H1 (cell line): ENCODE data around the gene IRGC. TPM values are rescaled to one million over a fixed set of nuclear protein-coding genes. Genes with fewer than 3 reads are reported as not detected.

ENCODE experiments used
- CTCF ChIA-PET: fragments of 300-600 bp; sonication (Branson Sonifier 250); formaldehyde crosslinking; loops from one replicate; lab custom pipeline; 2021; ENCODE audit not compliant: partially characterized antibody; lab: Charles Lee
- POLR2A ChIA-PET: fragments of 300-600 bp; sonication (Branson Sonifier 250); formaldehyde crosslinking; loops from one replicate; lab custom pipeline; 2021; ENCODE audit warnings: inconsistent platforms; ENCODE audit not compliant: partially characterized antibody; lab: Charles Lee
- DNase-seq, 2 experiments: peaks; one replicate each; pipeline versions ENCODE4 v3.0.0 to v3.0.0-alpha.2; 2010 to 2022; ENCODE audit warnings: low spot score in 2 of 2, low read depth in 1 of 2, mixed read lengths in 1 of 2
- FAIRE-seq: peaks from 2 replicates; lab custom pipeline; 2011; peaks lifted over from hg19 to GRCh38; lab: Jason Lieb, UNC
- H2AFZ ChIP-seq: 2 replicates; pipeline ENCODE4 v1.8.1; 2012; ENCODE audit warnings: low read length, inconsistent platforms
- H2AK5ac ChIP-seq: 2 replicates; pipeline ENCODE4 v1.6.1; 2013; ENCODE audit warnings: low read depth, low read length
- H2BK120ac ChIP-seq: replicated peaks from 2 replicates; pipeline ENCODE3; 2013; ENCODE audit warnings: low read depth, low read length, inconsistent platforms
- H2BK12ac ChIP-seq: 2 replicates; pipeline ENCODE4 v1.6.1; 2013; ENCODE audit warnings: low read depth, low read length
- H2BK15ac ChIP-seq: 2 replicates; pipeline ENCODE4 v1.6.1; 2013; ENCODE audit warnings: low read length
- H2BK20ac ChIP-seq: 2 replicates; pipeline ENCODE4 v1.6.1; 2013; ENCODE audit warnings: low read length
- H2BK5ac ChIP-seq: 2 replicates; pipeline ENCODE4 v1.6.1; 2013; ENCODE audit warnings: low read depth, low read length
- H3K14ac ChIP-seq: 2 replicates; pipeline ENCODE4 v1.6.1; 2013; ENCODE audit warnings: inconsistent platforms; ENCODE audit not compliant: insufficient read length
- H3K18ac ChIP-seq: 2 replicates; pipeline ENCODE4 v1.6.1; 2013; ENCODE audit warnings: low read length; ENCODE audit errors: extremely low read depth
- H3K23ac ChIP-seq: 2 replicates; pipeline ENCODE4 v1.6.1; 2013; ENCODE audit warnings: inconsistent platforms; ENCODE audit not compliant: insufficient read length
- H3K23me2 ChIP-seq: 2 replicates; pipeline ENCODE4 v1.6.1; 2013; ENCODE audit warnings: low read depth, low read length
- H3K27ac ChIP-seq: 2 replicates; pipeline ENCODE4 v1.6.1; 2011; ENCODE audit warnings: low read depth, low read length, inconsistent platforms
- H3K27me3 ChIP-seq, 4 experiments: replicated peaks in 1 of 4; 1 replicate in 1 of 4; 2 replicates in 3 of 4; pipeline versions ENCODE4 v1.6.1 to v1.8.1; 2011 to 2013; ENCODE audit warnings: low read length in 3 of 4, mild to moderate bottlenecking in 3 of 4, inconsistent platforms in 2 of 4, mixed read lengths in 2 of 4, moderate library complexity in 1 of 4; ENCODE audit not compliant: control insufficient read depth in 3 of 4, insufficient read depth in 3 of 4; ENCODE audit errors: extremely low read depth in 1 of 4
- H3K36me3 ChIP-seq, 4 experiments: 2 replicates each; pipeline versions ENCODE4 v1.6.1 to v1.8.1; 2011 to 2013; ENCODE audit warnings: mild to moderate bottlenecking in 4 of 4, low read length in 3 of 4, moderate library complexity in 2 of 4, control low read depth in 1 of 4, inconsistent platforms in 1 of 4; ENCODE audit not compliant: insufficient read depth in 4 of 4, control insufficient read depth in 2 of 4
- H3K4ac ChIP-seq: replicated peaks from 2 replicates; pipeline ENCODE3; 2013; ENCODE audit warnings: low read length, low read depth, mixed read lengths, inconsistent platforms; ENCODE audit not compliant: insufficient read length
- H3K4me1 ChIP-seq, 4 experiments: replicated peaks in 1 of 4; 1 replicate in 1 of 4; 2 replicates in 3 of 4; pipeline versions ENCODE4 v1.6.1 to v1.8.1; 2011 to 2013; ENCODE audit warnings: low read length in 3 of 4, inconsistent platforms in 2 of 4, mixed read lengths in 1 of 4; ENCODE audit not compliant: insufficient read depth in 4 of 4, control insufficient read depth in 3 of 4
- H3K4me2 ChIP-seq, 2 experiments: 2 replicates each; pipeline versions ENCODE4 v1.6.1 to v1.8.1; 2011 to 2013; ENCODE audit warnings: low read depth in 2 of 2, low read length in 2 of 2, control low read depth in 1 of 2, inconsistent platforms in 1 of 2, mild to moderate bottlenecking in 1 of 2; ENCODE audit not compliant: insufficient read depth in 1 of 2
- H3K4me3 ChIP-seq, 4 experiments: fragments of 200-600, 300-600 bp in 1 of 4; sonication (generic), shearing (Covaris generic), sonication (Bioruptor Twin) in 1 of 4; 2 replicates each; pipeline versions ENCODE4 v1.5.1 to v1.8.1; 2011 to 2016; ENCODE audit warnings: low read length in 4 of 4, low read depth in 3 of 4, control low read depth in 2 of 4, inconsistent platforms in 2 of 4, mild to moderate bottlenecking in 2 of 4, mixed read lengths in 1 of 4, moderate library complexity in 1 of 4; ENCODE audit not compliant: insufficient read depth in 2 of 4; ENCODE audit errors: extremely low read depth in 1 of 4
- H3K56ac ChIP-seq: replicated peaks from 2 replicates; pipeline ENCODE3; 2013; ENCODE audit warnings: low read depth, mild to moderate bottlenecking, mixed read lengths, low read length, inconsistent platforms; ENCODE audit not compliant: insufficient read length
- H3K79me1 ChIP-seq: 2 replicates; pipeline ENCODE4 v1.6.1; 2013; ENCODE audit warnings: low read depth, low read length, control low read depth
- H3K79me2 ChIP-seq, 2 experiments: 2 replicates each; pipeline versions ENCODE4 v1.6.1 to v1.8.1; 2012 to 2013; ENCODE audit warnings: low read length in 2 of 2, mild to moderate bottlenecking in 2 of 2, inconsistent platforms in 1 of 2; ENCODE audit not compliant: insufficient read depth in 2 of 2, control insufficient read depth in 1 of 2
- H3K9ac ChIP-seq, 4 experiments: replicated peaks in 1 of 4; 1 replicate in 1 of 4; 2 replicates in 3 of 4; pipeline versions ENCODE4 v1.6.1 to v1.8.1; 2011 to 2013; ENCODE audit warnings: low read depth in 3 of 4, low read length in 3 of 4, control low read depth in 2 of 4, mild to moderate bottlenecking in 2 of 4, moderate library complexity in 2 of 4, inconsistent platforms in 1 of 4; ENCODE audit errors: extremely low read depth in 1 of 4
- H3K9me3 ChIP-seq, 2 experiments: 2 replicates each; pipeline versions ENCODE4 v1.6.1 to v1.8.1; 2012 to 2013; ENCODE audit warnings: mild to moderate bottlenecking in 2 of 2, moderate library complexity in 2 of 2, control low read depth in 1 of 2, inconsistent platforms in 1 of 2, low read depth in 1 of 2, low read length in 1 of 2, mixed read lengths in 1 of 2; ENCODE audit not compliant: insufficient read depth in 2 of 2
- H4K20me1 ChIP-seq, 2 experiments: replicated peaks in 1 of 2; 2 replicates each; pipeline versions ENCODE3 to v1.8.1; 2011 to 2013; ENCODE audit warnings: inconsistent platforms in 2 of 2, low read length in 2 of 2, mild to moderate bottlenecking in 1 of 2; ENCODE audit not compliant: insufficient read depth in 2 of 2, control insufficient read depth in 1 of 2
- H4K5ac ChIP-seq: 2 replicates; pipeline ENCODE4 v1.6.1; 2013; ENCODE audit warnings: low read length, low read depth, mixed read lengths, inconsistent platforms; ENCODE audit not compliant: insufficient read length
- H4K8ac ChIP-seq: 2 replicates; pipeline ENCODE4 v1.8.0; 2013; ENCODE audit warnings: mild to moderate bottlenecking, moderate library complexity, low read length, inconsistent platforms; ENCODE audit not compliant: insufficient read depth; ENCODE audit errors: extremely low read depth
- H4K91ac ChIP-seq: replicated peaks from 2 replicates; pipeline ENCODE3; 2013; ENCODE audit warnings: low read length, mixed read lengths, inconsistent platforms; ENCODE audit not compliant: insufficient read length
- ATF3 ChIP-seq: IDR thresholded peaks from 2 replicates; pipeline ENCODE4 v1.6.1; 2011; ENCODE audit warnings: low read depth, mild to moderate bottlenecking, low read length; ENCODE audit not compliant: insufficient read depth
- CBX8 ChIP-seq: fragments of 300-800, 300-1000 bp; sonication (generic); IDR thresholded peaks from 2 replicates; pipeline ENCODE4 v1.7.1; 2016; ENCODE audit warnings: low read depth, low read length, borderline replicate concordance
- CHD1 ChIP-seq: IDR thresholded peaks from 2 replicates; pipeline ENCODE4 v1.6.1; 2012; ENCODE audit warnings: low read depth, low read length, improper control_type of control experiment
- CTCF ChIP-seq, 3 experiments: IDR thresholded peaks; 1 replicate in 2 of 3; 2 replicates in 1 of 3; pipeline versions ENCODE4 v1.5.1 to v1.6.1; 2011; ENCODE audit warnings: low read length in 3 of 3, mild to moderate bottlenecking in 3 of 3, inconsistent platforms in 2 of 3, low read depth in 1 of 3, moderate library complexity in 1 of 3; ENCODE audit not compliant: insufficient read depth in 1 of 3; ENCODE audit errors: control extremely low read depth in 1 of 3
- FOSL1 ChIP-seq: IDR thresholded peaks from 2 replicates; pipeline ENCODE4 v1.6.1; 2011; ENCODE audit warnings: mild to moderate bottlenecking, low read depth, low read length, moderate library complexity; ENCODE audit not compliant: insufficient read depth
- GABPA ChIP-seq: IDR thresholded peaks from 2 replicates; pipeline ENCODE4 v1.6.1; 2011; ENCODE audit warnings: mild to moderate bottlenecking, low read length, moderate library complexity, borderline replicate concordance; ENCODE audit not compliant: insufficient read depth
- GTF2F1 ChIP-seq: IDR thresholded peaks from 2 replicates; pipeline ENCODE4 v1.6.1; 2012; ENCODE audit warnings: low read depth, low read length, improper control_type of control experiment, borderline replicate concordance
- KDM4A ChIP-seq: IDR thresholded peaks from one replicate; pipeline ENCODE4 v1.7.1; 2012; ENCODE audit warnings: low read depth, mild to moderate bottlenecking, moderate library complexity, low read length, inconsistent platforms; ENCODE audit not compliant: severe bottlenecking
- POLR2AphosphoS5 ChIP-seq: IDR thresholded peaks from 2 replicates; pipeline ENCODE4 v1.6.1; 2011; ENCODE audit warnings: low read depth, low read length
- SRF ChIP-seq: IDR thresholded peaks from 2 replicates; pipeline ENCODE4 v1.6.1; 2011; ENCODE audit warnings: mild to moderate bottlenecking, low read depth, low read length, moderate library complexity
- WGBS, 2 experiments: shearing (Covaris generic) in 1 of 2; methylation state at CpG; one replicate each; pipeline versions ENCODE4 v1.1.6 to v1.1.7; 2013 to 2015; ENCODE audit warnings: low lambda C conversion rate in 2 of 2, mixed read lengths in 2 of 2, inconsistent platforms in 1 of 2, low coverage in 1 of 2, missing lambda C conversion rate in 1 of 2; ENCODE audit not compliant: insufficient replicate concordance in 2 of 2, insufficient coverage in 1 of 2, insufficient read length in 1 of 2; ENCODE audit errors: extremely low coverage in 1 of 2, missing lambda C conversion rate in 1 of 2; 5-methylcytosine and 5-hydroxymethylcytosine counted together
- polyA plus RNA-seq, 7 experiments: library from polyadenylated mRNA; depleted of rRNA in 3 of 7; stranded (reverse) in 5 of 7; unstranded in 2 of 7; fragments of >200 nt in 5 of 7; fragments of 200-250 nt in 2 of 7; gene quantifications; 1 replicate in 5 of 7; 2 replicates in 1 of 7; 4 replicates in 1 of 7; pipeline versions ENCODE4 v1.2.1 to v1.2.3, GENCODE V29; 2011 to 2013; ENCODE audit warnings: missing spikeins in 2 of 7, mixed read lengths in 2 of 7
- total RNA-seq: library from RNA; stranded (reverse); fragmentation: NEBNext Ultra II Directional; extraction: Animal tissue kit (Norgen Biotek cat#: 25700); gene quantifications from 2 replicates; pipeline ENCODE4 v1.2.1, GENCODE V29; 2021

Gene IRGC
- total and polyA plus RNA-seq, 2 of the 8 experiments (the other 6 are each of a cell fraction or from before 2014, with no cell fraction given) = not detected

GRCh38 chr19:43743059-43743458 is 27.2 kb downstream of the IRGC start:
- H4K5ac ChIP-seq = no peak overlapping the region
- no peak overlapping the region for H2BK120ac ChIP-seq
- no peaks in the 10 kb centered on the region for H3K79me1 ChIP-seq
- no peak overlapping the region for H3K14ac ChIP-seq
- no peak overlapping the region for H2BK12ac ChIP-seq
- H4K20me1 ChIP-seq = peaks cover 0 to 1% of the 10 kb centered on the region in 2 experiments
- H4K91ac ChIP-seq = no peak overlapping the region
- CTCF ChIA-PET = interaction anchor here (0.7 to 30.4 kb wide), 6 partner anchors 13 to 78 kb away, joined by 3 to 703 read pairs (median 4); partner anchors contain the start of genes KCNN4 and SMG9
- H3K4ac ChIP-seq = no peak overlapping the region
- H3K56ac ChIP-seq = no peak overlapping the region
- POLR2A ChIA-PET = interaction anchor here (1.2 to 1.9 kb wide), 3 partner anchors 11 to 26 kb away, joined by 4 read pairs; no protein-coding TSS in a partner anchor
- H2BK20ac ChIP-seq = no peak overlapping the region
- 90% methylated on average over 3 of the region's 3 CpGs; no CpG with 5 or more reads in 1 of the 2 experiments for WGBS, 2 experiments
- no peak overlapping the region for H3K9ac ChIP-seq
- no peak overlapping the region for H4K8ac ChIP-seq
- H3K23me2 ChIP-seq = no peaks in the 10 kb centered on the region
- H3K9me3 ChIP-seq = no peaks in the 10 kb centered on the region
- H2BK5ac ChIP-seq = no peak overlapping the region
- FAIRE-seq (no peak), DNase-seq (no peak)
- H2BK15ac ChIP-seq = no peak overlapping the region
- H3K79me2 ChIP-seq = no peaks in the 10 kb centered on the region
- H3K27ac ChIP-seq = no peak overlapping the region
- H3K18ac ChIP-seq = no peak overlapping the region
- no peaks in the 10 kb centered on the region for H3K27me3 ChIP-seq
- H3K4me1 ChIP-seq = no peaks in the 10 kb centered on the region
- H2AFZ ChIP-seq = no peak overlapping the region
- no peak overlapping the region for H2AK5ac ChIP-seq
- no peak overlapping the region for H3K4me2 ChIP-seq
- H3K36me3 ChIP-seq = peaks cover 19 to 39% (median 37%) of the 10 kb centered on the region in 4 experiments
- no peak overlapping the region for H3K4me3 ChIP-seq
- H3K23ac ChIP-seq = no peak overlapping the region
- TF ChIP-seq ATF3 = no peak
- no peak for TF ChIP-seq GTF2F1
- no peak for TF ChIP-seq CHD1
- no peak for TF ChIP-seq CTCF (IDR thresholded peaks at IDR 0.05; ENCODE audit: control extremely low read depth in 1 of 3, insufficient read depth in 1 of 3, low read depth in 1 of 3, low read length in 3 of 3)
- TF ChIP-seq SRF = no peak
- no peak for TF ChIP-seq FOSL1
- no peak for TF ChIP-seq CBX8
- TF ChIP-seq POLR2AphosphoS5 = no peak
- no peak for TF ChIP-seq GABPA
- TF ChIP-seq KDM4A = no peak
